Head of caudate nucleus (tissue), 42 donors: ENCODE results near the gene HINT1.
"Not testable (repeated sequence)": the region's sequence is repeated elsewhere in the genome, so short reads cannot be mapped to it uniquely, and the experiment has no call there.

Experiments
- DNase-seq, 42 donors: peaks; one replicate each; pipeline versions ENCODE4 v3.0.0 to v3.0.0-alpha.2; 2020 to 2021; ENCODE audit warnings: mixed read lengths in 7 of 42
- intact Hi-C: fragments of 100-400 bp; cut with DNase I; formaldehyde crosslinking; loops from one replicate; pipeline ENCODE4 v1.15.0; 2022

The HINT1 gene

GRCh38 chr5:131180407-131180806 lies 15.4 kb upstream of the HINT1 start:
- no peak for DNase-seq
- intact Hi-C loops: no loop called here

GRCh38 chr5:131171276-131171810 lies 6.3 kb upstream of the HINT1 start:
- DNase-seq: peak in 4 of 42 donors; percentile 9 to 50 (median 20)
- intact Hi-C loops: loop anchor here (2.0 kb wide), 1 partner anchor 91 kb away; no protein-coding TSS in a partner anchor

- DNase-seq: peak; percentile 89 to 99 (median 97)
- intact Hi-C loops: loop anchor here (2.0 kb wide), 1 partner anchor 92 kb away; no protein-coding TSS in a partner anchor
Measured at GRCh38 chr5:131170540-131171275, 5.7 kb upstream of the HINT1 start, which contains the start of gene LYRM7. Gene LYRM7 (plus strand): TSS chr5:131170944. CDS start chr5:131171021, 77 bp downstream.

- no peak for DNase-seq
Measured at GRCh38 chr5:131169810-131170539, 4.9 kb upstream of the HINT1 start.

GRCh38 chr5:131167615-131168014 lies 2.6 kb upstream of the HINT1 start:
- no peak for DNase-seq
- intact Hi-C loops: no loop called here

More at GRCh38 chr5:131169810-131170539, 4.9 kb upstream of the HINT1 start:
- intact Hi-C loops: loop anchor here (2.0 kb wide), 1 partner anchor 93 kb away; no protein-coding TSS in a partner anchor

- intact Hi-C loops: loop anchor here (2.0 kb wide), 1 partner anchor 252 kb away; no protein-coding TSS in a partner anchor
- DNase-seq: peak; percentile 23 to 87 (median 70)
Measured at GRCh38 chr5:131164191-131165118, 601 bp downstream of the HINT1 start.

GRCh38 chr5:131163276-131164119 lies 1.6 kb downstream of the HINT1 start:
- intact Hi-C loops: loop anchor here (2.0 kb wide), 1 partner anchor 253 kb away; no protein-coding TSS in a partner anchor
- DNase-seq: no peak

GRCh38 chr5:131160134-131160533 lies 4.9 kb downstream of the HINT1 start:
- no peak for DNase-seq
- intact Hi-C loops: no loop called here

GRCh38 chr5:131156957-131157356 lies 8.1 kb downstream of the HINT1 start:
- DNase-seq: no peak
- intact Hi-C loops: loop anchor here (5.0 kb wide), 1 partner anchor 115 kb away; no protein-coding TSS in a partner anchor

- intact Hi-C loops: loop anchor here (5.0 kb wide), 1 partner anchor 116 kb away; no protein-coding TSS in a partner anchor
- no peak for DNase-seq
Measured at GRCh38 chr5:131156385-131156784, 8.7 kb downstream of the HINT1 start.

GRCh38 chr5:131151216-131151615 lies 13.8 kb downstream of the HINT1 start:
- intact Hi-C loops: no loop called here
- DNase-seq: no peak

- intact Hi-C loops: no loop called here
- no peak for DNase-seq
Measured at GRCh38 chr5:131150408-131150807, 14.6 kb downstream of the HINT1 start.

GRCh38 chr5:131148835-131149234 lies 16.2 kb downstream of the HINT1 start:
- intact Hi-C loops: no loop called here
- DNase-seq: peak in 39 of 42 donors; percentile 13 to 84 (median 55)

GRCh38 chr5:131147258-131147657 lies 17.8 kb downstream of the HINT1 start:
- intact Hi-C loops: no loop called here
- no peak for DNase-seq

- intact Hi-C loops: no loop called here
- no peak for DNase-seq
Measured at GRCh38 chr5:131142970-131143617, 22.0 kb downstream of the HINT1 start.

GRCh38 chr5:131139321-131139720 lies 25.7 kb downstream of the HINT1 start:
- no peak for DNase-seq
- intact Hi-C loops: no loop called here

GRCh38 chr5:131138406-131138805 lies 26.6 kb downstream of the HINT1 start:
- DNase-seq, intact Hi-C loops: not testable (repeated sequence)
